ENCODE data around the gene MYLK.

DNA sequence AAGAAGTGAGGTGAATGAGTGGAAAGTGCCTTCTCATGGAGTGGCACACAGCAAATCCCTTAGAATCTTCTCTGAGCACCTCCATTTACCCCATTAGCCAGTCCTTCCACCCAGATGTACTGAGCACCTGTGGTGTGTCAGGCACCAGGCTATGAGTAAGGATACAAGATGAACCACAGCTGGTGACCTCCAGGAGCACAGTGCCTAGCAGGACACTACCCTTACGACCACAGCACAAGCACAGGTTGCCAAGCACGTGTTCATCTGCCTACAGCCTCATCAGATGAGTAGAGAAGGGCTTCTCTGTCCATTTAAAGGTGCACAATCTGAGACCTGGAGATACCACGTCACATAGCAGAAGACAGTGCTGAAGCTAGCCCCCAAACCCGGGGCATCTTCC is 6.2 kb downstream of the MYLK start:
- TF ChIP-seq CTCF (conservative IDR thresholded peaks at IDR 0.05; ENCODE audit: low read length) (no peak), EZH2phosphoT487 (IDR thresholded peaks at IDR 0.05; ENCODE audit: borderline replicate concordance) (no peak)

All from Loucy (cell line).